Epithelial cell of proximal tubule (primary cell): ENCODE results near the gene TXN2. TPM values are rescaled to one million over a fixed set of nuclear protein-coding genes. Genes with fewer than 3 reads are reported as not detected.

Experiments
- DNase-seq: peaks from one replicate; pipeline ENCODE4 v3.0.0-alpha.2; 2011; ENCODE audit warnings: low read depth
- H3K4me3 ChIP-seq: 2 replicates; pipeline ENCODE4 v1.5.1; 2011; ENCODE audit warnings: low read depth, mild to moderate bottlenecking, low read length
- total RNA-seq: library from RNA; depleted of rRNA; stranded (reverse); fragments of >200 nt; gene quantifications from 2 replicates; pipeline ENCODE4 v1.2.3, GENCODE V29; 2015
- TF ChIP-seq, protein P1 (sequence below): conservative IDR thresholded peaks from 2 replicates; pipeline ENCODE4 v1.5.1; 2012; ENCODE audit warnings: low read depth, mild to moderate bottlenecking, low read length

The TXN2 gene
- total RNA-seq, 1 donor from 2014 or later = 72.1 TPM

DNA sequence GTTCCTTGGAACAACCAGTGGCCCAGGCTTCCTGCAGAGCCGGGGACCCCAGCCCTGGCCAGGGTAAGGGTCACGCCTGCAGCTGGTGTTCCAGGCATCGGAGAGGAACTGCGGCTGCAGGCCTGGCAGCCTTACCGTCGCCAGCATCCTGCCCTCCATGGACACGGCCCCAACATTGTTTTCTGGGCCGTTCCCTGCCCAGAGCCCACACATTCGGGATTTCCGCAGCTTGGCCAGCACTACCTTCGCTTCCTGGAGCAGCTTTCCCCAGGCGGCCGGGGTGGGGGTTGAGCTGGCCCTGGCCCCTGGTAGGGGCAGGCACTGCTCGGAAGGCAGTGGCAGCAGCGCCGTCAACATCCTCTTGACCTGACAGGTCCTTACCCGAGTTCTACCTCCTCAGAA lies 17.7 kb downstream of the TXN2 start:
- TF ChIP-seq, protein P1, sequence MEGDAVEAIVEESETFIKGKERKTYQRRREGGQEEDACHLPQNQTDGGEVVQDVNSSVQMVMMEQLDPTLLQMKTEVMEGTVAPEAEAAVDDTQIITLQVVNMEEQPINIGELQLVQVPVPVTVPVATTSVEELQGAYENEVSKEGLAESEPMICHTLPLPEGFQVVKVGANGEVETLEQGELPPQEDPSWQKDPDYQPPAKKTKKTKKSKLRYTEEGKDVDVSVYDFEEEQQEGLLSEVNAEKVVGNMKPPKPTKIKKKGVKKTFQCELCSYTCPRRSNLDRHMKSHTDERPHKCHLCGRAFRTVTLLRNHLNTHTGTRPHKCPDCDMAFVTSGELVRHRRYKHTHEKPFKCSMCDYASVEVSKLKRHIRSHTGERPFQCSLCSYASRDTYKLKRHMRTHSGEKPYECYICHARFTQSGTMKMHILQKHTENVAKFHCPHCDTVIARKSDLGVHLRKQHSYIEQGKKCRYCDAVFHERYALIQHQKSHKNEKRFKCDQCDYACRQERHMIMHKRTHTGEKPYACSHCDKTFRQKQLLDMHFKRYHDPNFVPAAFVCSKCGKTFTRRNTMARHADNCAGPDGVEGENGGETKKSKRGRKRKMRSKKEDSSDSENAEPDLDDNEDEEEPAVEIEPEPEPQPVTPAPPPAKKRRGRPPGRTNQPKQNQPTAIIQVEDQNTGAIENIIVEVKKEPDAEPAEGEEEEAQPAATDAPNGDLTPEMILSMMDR = no peak
- DNase-seq = no peak
- H3K4me3 ChIP-seq = no peak overlapping the region

DNA sequence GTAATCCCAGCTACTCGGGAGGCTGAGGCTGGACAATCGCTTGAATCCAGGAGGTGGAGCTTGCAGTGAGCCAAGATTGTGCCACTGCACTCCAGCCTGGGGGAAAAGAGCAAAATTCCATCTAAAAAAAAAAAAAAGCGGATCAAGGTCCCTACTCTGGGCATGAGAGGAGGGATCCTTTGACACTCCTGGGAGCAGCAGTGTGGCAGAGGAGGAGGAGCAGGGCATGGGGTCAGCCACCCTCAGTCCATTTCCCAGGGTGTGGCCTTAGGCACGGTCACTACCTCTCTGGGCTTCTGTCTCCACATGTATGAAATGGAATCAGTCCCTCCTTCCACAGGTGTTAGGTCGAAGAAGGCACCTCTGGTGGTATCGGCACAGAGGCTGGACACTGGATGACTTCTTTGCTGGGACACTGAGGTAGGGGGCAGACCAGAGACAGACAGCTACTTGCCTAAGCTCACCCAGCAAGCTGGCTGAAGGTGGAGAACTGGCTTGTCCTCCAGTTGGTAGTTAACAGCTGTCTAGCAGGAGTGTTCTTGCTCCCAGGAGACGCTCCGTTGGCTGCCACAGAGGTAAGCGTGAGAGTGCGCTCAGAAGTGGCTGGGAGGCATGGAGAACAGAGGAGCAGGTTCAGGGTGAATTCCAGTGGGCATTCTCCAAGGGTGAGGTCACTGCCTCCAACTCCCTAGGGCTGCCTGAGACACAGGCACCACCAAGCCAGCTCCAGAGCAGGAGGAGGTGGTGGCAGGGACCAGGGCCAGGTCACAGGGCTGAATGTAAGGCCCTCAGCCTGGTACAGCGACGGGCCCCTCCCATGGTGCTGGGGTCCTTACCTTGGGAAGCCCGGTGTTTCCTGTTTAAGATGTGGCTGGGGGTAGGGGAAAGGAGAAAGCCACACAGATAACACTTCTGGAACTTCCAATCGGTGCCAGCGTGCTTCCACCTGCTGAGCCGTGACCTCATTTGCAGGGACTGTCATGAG lies 19.5 kb downstream of the TXN2 start:
- DNase-seq = peak; percentile 91
- no peak overlapping the region for H3K4me3 ChIP-seq
- TF ChIP-seq, protein P1 = no peak

DNA sequence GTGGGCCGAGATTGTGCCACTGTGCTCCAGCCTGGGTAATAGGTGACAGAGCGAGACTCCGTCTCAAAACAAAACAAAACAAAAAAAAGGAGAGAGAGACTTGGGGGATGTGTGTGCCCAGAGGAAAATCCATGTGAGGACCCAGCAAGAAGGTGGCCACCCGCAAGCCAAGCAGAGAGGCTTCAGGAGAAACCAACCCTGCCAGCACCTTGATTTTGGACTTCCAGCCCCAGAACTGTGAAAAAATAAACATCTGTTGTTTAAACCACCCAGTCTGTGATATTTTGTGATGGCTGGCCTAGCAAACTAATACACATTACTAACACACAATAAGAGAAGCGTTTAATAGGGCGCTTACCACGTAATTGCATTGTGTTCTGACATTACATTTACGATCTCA lies 21.2 kb downstream of the TXN2 start:
- DNase-seq = no peak
- no peak overlapping the region for H3K4me3 ChIP-seq
- TF ChIP-seq, protein P1 = no peak

DNA sequence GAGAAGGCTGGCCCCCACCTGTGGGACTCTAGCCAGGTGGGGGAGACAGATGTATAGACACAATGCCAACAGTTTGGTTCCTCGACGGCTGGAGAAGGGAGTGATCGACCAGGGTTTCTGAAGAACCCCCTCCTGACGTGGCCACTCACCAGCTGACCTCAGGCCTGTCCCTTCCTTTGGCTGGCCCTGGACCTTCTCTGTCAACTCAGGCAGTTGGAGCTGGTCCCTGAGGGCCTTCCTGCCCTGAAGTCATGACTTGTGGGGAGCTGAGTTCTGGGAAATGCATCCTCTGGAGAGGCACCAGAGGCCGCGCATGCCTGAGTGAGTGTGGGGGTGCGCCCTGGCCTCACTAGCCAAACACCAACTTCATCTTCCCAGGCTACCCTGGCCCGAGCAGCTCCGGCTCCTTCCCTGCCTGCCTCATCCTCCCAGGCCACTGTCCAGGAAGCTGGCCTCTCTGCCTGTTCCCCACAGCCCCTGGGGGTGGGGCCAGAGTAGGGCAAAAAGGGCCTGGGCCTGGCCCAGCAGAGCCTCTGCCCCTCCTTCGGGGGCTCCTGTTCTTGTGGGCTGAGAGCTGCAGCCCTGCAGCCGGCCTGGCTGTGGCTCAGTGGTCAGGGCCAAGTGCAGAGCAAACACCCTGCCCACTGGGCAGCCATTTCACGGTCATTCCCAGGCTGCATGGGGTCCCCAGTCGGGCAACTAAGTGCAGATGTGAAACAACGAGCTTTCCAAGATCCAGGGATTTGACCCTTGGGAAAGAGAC lies 23.6 kb downstream of the TXN2 start:
- no peak overlapping the region for H3K4me3 ChIP-seq
- DNase-seq = no peak
- TF ChIP-seq, protein P1 = no peak

DNA sequence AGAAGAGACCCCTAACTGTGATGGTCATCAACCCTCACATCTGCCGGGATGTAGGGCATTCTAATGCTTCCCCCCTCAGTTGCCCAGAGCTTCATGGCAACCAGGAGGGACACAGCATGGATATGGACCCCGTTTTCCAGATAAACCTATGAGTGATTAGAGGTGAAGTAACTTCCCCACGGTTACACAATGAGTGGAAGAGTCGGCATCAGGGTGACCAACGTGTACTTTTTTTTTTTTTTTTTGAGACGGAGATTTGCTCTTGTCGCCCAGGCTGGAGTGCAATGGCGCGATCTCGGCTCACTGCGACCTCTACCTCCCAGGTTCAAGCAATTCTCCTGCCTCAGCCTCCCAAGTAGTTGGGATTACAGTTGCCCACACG lies 25.0 kb downstream of the TXN2 start:
- no peak for DNase-seq
- TF ChIP-seq, protein P1 = no peak
- H3K4me3 ChIP-seq = no peak overlapping the region

DNA sequence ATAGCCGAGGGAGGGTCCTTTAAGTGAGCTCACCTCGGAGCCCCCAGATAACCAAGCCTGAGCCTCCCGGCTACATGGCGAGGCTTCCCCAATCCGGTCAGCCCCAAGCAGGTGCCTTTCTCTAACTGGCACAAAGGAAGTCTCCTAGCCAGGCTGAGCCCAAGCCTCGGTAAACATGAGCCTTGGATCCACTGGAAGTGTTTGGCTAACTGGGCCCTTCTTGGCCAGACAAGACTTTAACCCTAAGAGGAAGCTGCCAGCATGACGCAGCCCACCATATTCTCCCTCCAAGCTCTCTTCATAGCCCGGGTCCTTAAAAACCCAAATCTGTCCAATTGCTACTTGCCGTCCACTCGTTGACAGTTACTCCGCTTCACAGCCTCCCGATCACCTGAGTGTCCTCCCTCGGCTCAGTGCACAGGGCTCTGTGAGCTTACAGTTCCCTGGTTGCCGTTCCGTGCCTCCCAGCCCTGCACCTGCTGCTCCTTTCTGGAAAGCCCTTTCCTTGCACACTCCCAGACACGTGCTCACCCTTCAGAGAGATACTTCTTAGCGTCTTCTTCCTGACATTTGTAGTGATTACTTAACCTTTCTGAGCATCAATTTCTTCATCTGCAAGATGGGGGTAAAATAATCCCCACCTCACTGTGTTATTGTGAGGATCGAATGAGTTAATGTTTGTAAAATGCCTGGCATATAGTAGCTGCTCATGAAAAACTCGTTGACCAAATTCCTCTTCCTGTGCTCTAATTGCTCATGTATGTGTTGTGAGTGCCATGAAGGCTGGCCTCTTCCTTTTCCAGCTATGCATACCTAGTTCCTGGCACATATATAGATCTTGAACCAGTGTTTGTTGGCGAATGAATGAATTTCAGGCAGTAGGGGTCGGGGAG lies 25.6 kb downstream of the TXN2 start:
- H3K4me3 ChIP-seq = peak overlapping the region; percentile 51
- TF ChIP-seq, protein P1 = no peak

More for the DNA sequence above, 25.6 kb downstream of the TXN2 start:
- DNase-seq = no peak
